OCI-LY3 (cell line): ENCODE results near the gene SPOCD1.

Experiments
- H2AFZ ChIP-seq: fragments of 200-600, 300-600 bp; shearing (Covaris generic); 2 replicates; pipeline ENCODE4 v1.6.0; 2014; ENCODE audit warnings: antibody characterized with exemption, low read depth, low read length
- H3K27ac ChIP-seq: fragments of 200-600, 300-600 bp; sonication (generic); 2 replicates; pipeline ENCODE4 v1.5.1; 2014; ENCODE audit warnings: mild to moderate bottlenecking, low read length, moderate library complexity, mixed read lengths
- H3K27me3 ChIP-seq: fragments of 200-600, 300-600 bp; sonication (generic); 2 replicates; pipeline ENCODE4 v1.6.1; 2014; ENCODE audit warnings: low read depth, low read length, mixed read lengths
- H3K36me3 ChIP-seq: fragments of 200-600, 300-600 bp; sonication (generic); replicated peaks from 2 replicates; pipeline ENCODE3; 2014; ENCODE audit warnings: low read depth, low read length, mixed read lengths
- H3K4me1 ChIP-seq: fragments of 300-600, 200-600 bp; sonication (generic); 2 replicates; pipeline ENCODE4 v1.6.1; 2014; ENCODE audit warnings: low read length, mixed read lengths
- H3K4me2 ChIP-seq: fragments of 200-600, 300-600 bp; sonication (generic); 2 replicates; pipeline ENCODE4 v1.6.1; 2014; ENCODE audit warnings: low read length, mixed read lengths
- H3K4me3 ChIP-seq: fragments of 300-600, 200-600 bp; sonication (generic); 2 replicates; pipeline ENCODE4 v1.5.1; 2014; ENCODE audit warnings: antibody characterized with exemption, mild to moderate bottlenecking, low read length, moderate library complexity
- H3K79me2 ChIP-seq: fragments of 300-600, 200-600 bp; shearing (Covaris generic); 2 replicates; pipeline ENCODE4 v1.6.1; 2014; ENCODE audit warnings: mild to moderate bottlenecking, low read length, mixed read lengths
- H3K9ac ChIP-seq: fragments of 300-600, 200-600 bp; shearing (Covaris generic); 2 replicates; pipeline ENCODE4 v1.6.0; 2014; ENCODE audit warnings: mild to moderate bottlenecking, low read length, moderate library complexity
- H3K9me3 ChIP-seq: fragments of 200-600, 300-600 bp; shearing (Covaris generic); 2 replicates; pipeline ENCODE4 v1.6.1; 2014; ENCODE audit warnings: low read length, mixed read lengths; ENCODE audit not compliant: insufficient read depth
- H4K20me1 ChIP-seq: fragments of 200-600, 300-600 bp; sonication (generic); 2 replicates; pipeline ENCODE4 v1.6.1; 2016; ENCODE audit warnings: low read length, mixed read lengths; ENCODE audit not compliant: insufficient read depth
- EZH2phosphoT487 ChIP-seq: fragments of 200-600 bp; shearing (Covaris generic); IDR thresholded peaks from 2 replicates; pipeline ENCODE4 v1.6.1; 2018; ENCODE audit warnings: antibody characterized with exemption, mixed run types, low read depth
- TF ChIP-seq, protein P1 (sequence below): fragments of 200-600, 300-600 bp; sonication (generic); IDR thresholded peaks from 2 replicates; pipeline ENCODE4 v1.5.1; 2014; ENCODE audit warnings: antibody characterized with exemption, low read length, low read depth

The SPOCD1 gene

GRCh38 chr1:31859719-31860118 lies 43.9 kb upstream of the SPOCD1 start:
- Histone ChIP-seq H3K79me2 (no peaks in the 10 kb centered on the region), H3K9ac (no peak overlapping the region), H3K9me3 (no peaks in the 10 kb centered on the region), H3K4me3 (no peak overlapping the region), H3K4me1 (peaks cover 9% of the 10 kb centered on the region), H3K27ac (no peak overlapping the region), H3K36me3 (no peaks in the 10 kb centered on the region), H4K20me1 (no peaks in the 10 kb centered on the region), H3K27me3 (no peaks in the 10 kb centered on the region), H2AFZ (no peak overlapping the region), H3K4me2 (no peak overlapping the region)
- TF ChIP-seq EZH2phosphoT487 = no peak
- TF ChIP-seq, protein P1, sequence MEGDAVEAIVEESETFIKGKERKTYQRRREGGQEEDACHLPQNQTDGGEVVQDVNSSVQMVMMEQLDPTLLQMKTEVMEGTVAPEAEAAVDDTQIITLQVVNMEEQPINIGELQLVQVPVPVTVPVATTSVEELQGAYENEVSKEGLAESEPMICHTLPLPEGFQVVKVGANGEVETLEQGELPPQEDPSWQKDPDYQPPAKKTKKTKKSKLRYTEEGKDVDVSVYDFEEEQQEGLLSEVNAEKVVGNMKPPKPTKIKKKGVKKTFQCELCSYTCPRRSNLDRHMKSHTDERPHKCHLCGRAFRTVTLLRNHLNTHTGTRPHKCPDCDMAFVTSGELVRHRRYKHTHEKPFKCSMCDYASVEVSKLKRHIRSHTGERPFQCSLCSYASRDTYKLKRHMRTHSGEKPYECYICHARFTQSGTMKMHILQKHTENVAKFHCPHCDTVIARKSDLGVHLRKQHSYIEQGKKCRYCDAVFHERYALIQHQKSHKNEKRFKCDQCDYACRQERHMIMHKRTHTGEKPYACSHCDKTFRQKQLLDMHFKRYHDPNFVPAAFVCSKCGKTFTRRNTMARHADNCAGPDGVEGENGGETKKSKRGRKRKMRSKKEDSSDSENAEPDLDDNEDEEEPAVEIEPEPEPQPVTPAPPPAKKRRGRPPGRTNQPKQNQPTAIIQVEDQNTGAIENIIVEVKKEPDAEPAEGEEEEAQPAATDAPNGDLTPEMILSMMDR = no peak

GRCh38 chr1:31859044-31859443 lies 43.2 kb upstream of the SPOCD1 start:
- Histone ChIP-seq H3K36me3 (no peaks in the 10 kb centered on the region), H3K27ac (no peak overlapping the region), H3K4me1 (peaks cover 9% of the 10 kb centered on the region), H3K9me3 (no peaks in the 10 kb centered on the region), H3K79me2 (no peaks in the 10 kb centered on the region), H3K9ac (no peak overlapping the region), H3K4me3 (no peak overlapping the region), H3K27me3 (no peaks in the 10 kb centered on the region), H2AFZ (no peak overlapping the region), H3K4me2 (no peak overlapping the region), H4K20me1 (no peaks in the 10 kb centered on the region)
- TF ChIP-seq EZH2phosphoT487 = no peak
- TF ChIP-seq, protein P1 = no peak

DNA sequence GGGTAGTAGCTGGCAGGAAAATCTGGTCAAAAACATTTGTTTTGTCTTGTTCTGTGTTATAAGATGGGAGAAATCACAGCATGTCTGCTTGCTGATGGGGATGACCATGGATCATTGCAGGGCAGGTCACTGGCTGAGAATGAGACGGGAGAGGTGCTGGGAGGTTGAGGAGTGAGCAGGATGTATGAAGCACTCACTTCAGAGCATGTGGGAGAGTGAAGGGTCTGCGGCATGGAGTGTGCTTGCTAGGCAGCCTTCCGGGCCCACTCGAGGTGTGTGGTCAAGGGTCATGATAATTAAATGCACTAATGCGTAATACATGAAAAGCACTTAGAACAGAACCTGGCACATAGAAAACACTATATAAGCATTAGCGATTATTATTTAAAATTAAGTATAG lies 42.0 kb upstream of the SPOCD1 start:
- Histone ChIP-seq H3K27me3 (no peaks in the 10 kb centered on the region), H3K79me2 (no peaks in the 10 kb centered on the region), H3K27ac (no peak overlapping the region), H3K9me3 (no peaks in the 10 kb centered on the region), H3K4me2 (no peak overlapping the region), H3K4me1 (peaks cover 9% of the 10 kb centered on the region), H3K36me3 (no peaks in the 10 kb centered on the region), H3K9ac (no peak overlapping the region), H2AFZ (no peak overlapping the region), H4K20me1 (no peaks in the 10 kb centered on the region), H3K4me3 (no peak overlapping the region)
- TF ChIP-seq, protein P1 = no peak
- TF ChIP-seq EZH2phosphoT487 = no peak

- H4K20me1 ChIP-seq = no peaks in the 10 kb centered on the region
- no peaks in the 10 kb centered on the region for H3K9me3 ChIP-seq
- no peak overlapping the region for H3K4me2 ChIP-seq
- no peak overlapping the region for H2AFZ ChIP-seq
- no peak for TF ChIP-seq EZH2phosphoT487
- TF ChIP-seq, protein P1 = no peak
- H3K27ac ChIP-seq = no peak overlapping the region
- H3K4me3 ChIP-seq = no peak overlapping the region
- no peak overlapping the region for H3K9ac ChIP-seq
- H3K79me2 ChIP-seq = no peaks in the 10 kb centered on the region
- no peaks in the 10 kb centered on the region for H3K27me3 ChIP-seq
- peaks cover 1% of the 10 kb centered on the region; the same call in 1 of the 2 replicates for H3K4me1 ChIP-seq
- H3K36me3 ChIP-seq = no peaks in the 10 kb centered on the region
Measured at GRCh38 chr1:31856140-31856539, 40.3 kb upstream of the SPOCD1 start.
